HepG2 (cell line): ENCODE results near the gene DNAJC12. TPM values are rescaled to one million over a fixed set of nuclear protein-coding genes. Genes with fewer than 3 reads are reported as not detected.

Experiments
- ARNT ChIP-seq: fragments of 450-650 bp; IDR thresholded peaks from 2 replicates; pipeline ENCODE4 v1.6.1; 2017
- CBFB ChIP-seq: sonication (generic); formaldehyde crosslinking; IDR thresholded peaks from 2 replicates; pipeline ENCODE4 v1.4.0; 2020; ENCODE audit warnings: missing genetic modification reagents
- HDAC2 ChIP-seq: sonication (generic); formaldehyde crosslinking; IDR thresholded peaks from 2 replicates; pipeline ENCODE4 v1.4.0; 2020; ENCODE audit warnings: missing genetic modification reagents
- HHEX ChIP-seq: IDR thresholded peaks from 2 replicates; pipeline ENCODE4 v1.6.1; 2016; ENCODE audit warnings: control low read depth
- IKZF1 ChIP-seq: fragments of 450-650 bp; IDR thresholded peaks from 2 replicates; pipeline ENCODE4 v1.7.1; 2016
- KIAA2018 ChIP-seq: sonication (generic); formaldehyde crosslinking; IDR thresholded peaks from 2 replicates; pipeline ENCODE4 v1.5.0; 2020; ENCODE audit warnings: mild to moderate bottlenecking, missing genetic modification reagents, borderline replicate concordance
- PHF8 ChIP-seq: sonication (generic); formaldehyde crosslinking; IDR thresholded peaks from 2 replicates; pipeline ENCODE4 v1.5.0; 2020; ENCODE audit warnings: missing genetic modification reagents
- PLSCR1 ChIP-seq: sonication (generic); formaldehyde crosslinking; IDR thresholded peaks from 2 replicates; pipeline ENCODE4 v1.5.0; 2020; ENCODE audit warnings: missing genetic modification reagents, mild to moderate bottlenecking, borderline replicate concordance
- RBFOX2 ChIP-seq: fragments of 200-400 bp; formaldehyde crosslinking; IDR thresholded peaks from 2 replicates; pipeline ENCODE4 v1.6.1; 2017; ENCODE audit warnings: low read depth, mild to moderate bottlenecking, low read length
- SRF ChIP-seq: IDR thresholded peaks from 2 replicates; pipeline ENCODE4 v1.6.1; 2011; ENCODE audit warnings: mild to moderate bottlenecking, low read depth, low read length, moderate library complexity
- ZBTB46 ChIP-seq: sonication (generic); formaldehyde crosslinking; IDR thresholded peaks from 2 replicates; pipeline ENCODE4 v1.4.0; 2020; ENCODE audit warnings: mild to moderate bottlenecking, missing genetic modification reagents, borderline replicate concordance
- ZBTB8A ChIP-seq: sonication (generic); formaldehyde crosslinking; IDR thresholded peaks from 2 replicates; pipeline ENCODE4 v1.4.0; 2020; ENCODE audit warnings: mild to moderate bottlenecking, low read depth, missing genetic modification reagents, borderline replicate concordance
- ZNF709 ChIP-seq: sonication (generic); formaldehyde crosslinking; IDR thresholded peaks from 2 replicates; pipeline ENCODE4 v1.5.0; 2020; ENCODE audit warnings: mild to moderate bottlenecking, missing genetic modification reagents
- ZNF883 ChIP-seq: sonication (generic); formaldehyde crosslinking; IDR thresholded peaks from 2 replicates; pipeline ENCODE4 v1.5.1; 2020; ENCODE audit warnings: mild to moderate bottlenecking, missing genetic modification reagents; ENCODE audit errors: not compliant biosample characterization
- polyA plus RNA-seq, 8 experiments: library from polyadenylated mRNA; depleted of rRNA in 3 of 8; stranded (reverse) in 7 of 8; unstranded in 1 of 8; fragments of >200 nt; fragmentation: Illumina TruSeq in 4 of 8; extraction: Trizol in 4 of 8; gene quantifications; 2 replicates each; pipeline versions ENCODE4 v1.2.1 to v1.2.3, GENCODE V29; 2011 to 2016; ENCODE audit warnings: low read depth in 4 of 8, missing spikeins in 1 of 8, mixed read lengths in 1 of 8; ENCODE audit not compliant: insufficient read depth in 1 of 8
- total RNA-seq, 5 experiments: library from RNA; depleted of rRNA; stranded (reverse); fragments of >200 nt; fragmentation: Illumina TruSeq; extraction: Trizol; gene quantifications; 2 replicates each; pipeline ENCODE4 v1.2.3, GENCODE V29; 2016; ENCODE audit warnings: low read depth in 1 of 5
- TF ChIP-seq, protein P1 (sequence below): sonication (generic); formaldehyde crosslinking; IDR thresholded peaks from 2 replicates; pipeline ENCODE4 v1.5.0; 2020; ENCODE audit warnings: mild to moderate bottlenecking, low read depth, missing genetic modification reagents, borderline replicate concordance
- TF ChIP-seq, protein P2 (sequence below): sonication (generic); formaldehyde crosslinking; IDR thresholded peaks from 2 replicates; pipeline ENCODE4; 2020; ENCODE audit warnings: missing genetic modification reagents, mild to moderate bottlenecking, borderline replicate concordance

The DNAJC12 gene
- total and polyA plus RNA-seq, 2 of the 13 experiments (the other 11 are each of a cell fraction or from before 2014, with no cell fraction given), result 11.6 to 43.9 TPM

GRCh38 chr10:67884313-67884841 lies 46.4 kb upstream of the DNAJC12 start, which contains the start of gene SIRT1 (continued):
- TF ChIP-seq ZBTB8A (CRISPR knock-in tag) (no peak), KIAA2018 (CRISPR knock-in tag) (no peak), RBFOX2 (peak; percentile 93), SRF (no peak), HDAC2 (CRISPR knock-in tag) (peak; percentile 79), ZNF883 (CRISPR knock-in tag) (peak; percentile 67), PHF8 (CRISPR knock-in tag) (peak; percentile 68), ARNT (no peak), PLSCR1 (no peak), ZNF709 (CRISPR knock-in tag) (peak; percentile 80), HHEX (no peak), ZBTB46 (CRISPR knock-in tag) (no peak), CBFB (peak; percentile 96), IKZF1 (no peak)
- TF ChIP-seq, protein P1, sequence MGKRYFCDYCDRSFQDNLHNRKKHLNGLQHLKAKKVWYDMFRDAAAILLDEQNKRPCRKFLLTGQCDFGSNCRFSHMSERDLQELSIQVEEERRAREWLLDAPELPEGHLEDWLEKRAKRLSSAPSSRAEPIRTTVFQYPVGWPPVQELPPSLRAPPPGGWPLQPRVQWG (CRISPR knock-in tag), result no peak
- TF ChIP-seq, protein P2, sequence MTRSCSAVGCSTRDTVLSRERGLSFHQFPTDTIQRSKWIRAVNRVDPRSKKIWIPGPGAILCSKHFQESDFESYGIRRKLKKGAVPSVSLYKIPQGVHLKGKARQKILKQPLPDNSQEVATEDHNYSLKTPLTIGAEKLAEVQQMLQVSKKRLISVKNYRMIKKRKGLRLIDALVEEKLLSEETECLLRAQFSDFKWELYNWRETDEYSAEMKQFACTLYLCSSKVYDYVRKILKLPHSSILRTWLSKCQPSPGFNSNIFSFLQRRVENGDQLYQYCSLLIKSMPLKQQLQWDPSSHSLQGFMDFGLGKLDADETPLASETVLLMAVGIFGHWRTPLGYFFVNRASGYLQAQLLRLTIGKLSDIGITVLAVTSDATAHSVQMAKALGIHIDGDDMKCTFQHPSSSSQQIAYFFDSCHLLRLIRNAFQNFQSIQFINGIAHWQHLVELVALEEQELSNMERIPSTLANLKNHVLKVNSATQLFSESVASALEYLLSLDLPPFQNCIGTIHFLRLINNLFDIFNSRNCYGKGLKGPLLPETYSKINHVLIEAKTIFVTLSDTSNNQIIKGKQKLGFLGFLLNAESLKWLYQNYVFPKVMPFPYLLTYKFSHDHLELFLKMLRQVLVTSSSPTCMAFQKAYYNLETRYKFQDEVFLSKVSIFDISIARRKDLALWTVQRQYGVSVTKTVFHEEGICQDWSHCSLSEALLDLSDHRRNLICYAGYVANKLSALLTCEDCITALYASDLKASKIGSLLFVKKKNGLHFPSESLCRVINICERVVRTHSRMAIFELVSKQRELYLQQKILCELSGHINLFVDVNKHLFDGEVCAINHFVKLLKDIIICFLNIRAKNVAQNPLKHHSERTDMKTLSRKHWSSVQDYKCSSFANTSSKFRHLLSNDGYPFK (CRISPR knock-in tag), result peak; percentile 78; the same call in 1 of the 2 replicates
